Measurements from ENCODE around the gene HTR6.
A peak's percentile ranks its signal among the peaks of the same experiment; 100 is the strongest.

HTR6 gene

DNA sequence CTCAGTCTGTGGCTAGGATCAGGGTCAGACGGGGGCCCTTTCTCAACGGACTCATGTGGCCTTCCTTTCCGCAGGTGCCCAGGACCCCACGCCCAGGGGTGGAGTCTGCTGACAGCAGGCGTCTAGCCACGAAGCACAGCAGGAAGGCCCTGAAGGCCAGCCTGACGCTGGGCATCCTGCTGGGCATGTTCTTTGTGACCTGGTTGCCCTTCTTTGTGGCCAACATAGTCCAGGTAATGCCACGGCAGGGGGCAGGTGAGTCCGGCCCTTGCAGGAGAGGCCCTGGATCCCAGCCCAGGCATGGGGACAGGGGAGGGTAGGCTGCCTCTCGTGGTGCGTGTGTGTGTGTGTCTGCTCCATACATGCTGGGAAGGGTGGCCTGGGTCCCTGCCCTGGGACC, 13.8 kb downstream of the HTR6 start:
- TF ChIP-seq, protein P1, sequence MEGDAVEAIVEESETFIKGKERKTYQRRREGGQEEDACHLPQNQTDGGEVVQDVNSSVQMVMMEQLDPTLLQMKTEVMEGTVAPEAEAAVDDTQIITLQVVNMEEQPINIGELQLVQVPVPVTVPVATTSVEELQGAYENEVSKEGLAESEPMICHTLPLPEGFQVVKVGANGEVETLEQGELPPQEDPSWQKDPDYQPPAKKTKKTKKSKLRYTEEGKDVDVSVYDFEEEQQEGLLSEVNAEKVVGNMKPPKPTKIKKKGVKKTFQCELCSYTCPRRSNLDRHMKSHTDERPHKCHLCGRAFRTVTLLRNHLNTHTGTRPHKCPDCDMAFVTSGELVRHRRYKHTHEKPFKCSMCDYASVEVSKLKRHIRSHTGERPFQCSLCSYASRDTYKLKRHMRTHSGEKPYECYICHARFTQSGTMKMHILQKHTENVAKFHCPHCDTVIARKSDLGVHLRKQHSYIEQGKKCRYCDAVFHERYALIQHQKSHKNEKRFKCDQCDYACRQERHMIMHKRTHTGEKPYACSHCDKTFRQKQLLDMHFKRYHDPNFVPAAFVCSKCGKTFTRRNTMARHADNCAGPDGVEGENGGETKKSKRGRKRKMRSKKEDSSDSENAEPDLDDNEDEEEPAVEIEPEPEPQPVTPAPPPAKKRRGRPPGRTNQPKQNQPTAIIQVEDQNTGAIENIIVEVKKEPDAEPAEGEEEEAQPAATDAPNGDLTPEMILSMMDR (IDR thresholded peaks at IDR 0.05; ENCODE audit: control insufficient read depth, insufficient read depth, low read depth, low read length, missing control alignments): no peak
- no peak for DNase-seq (ENCODE audit: low read depth)

DNA sequence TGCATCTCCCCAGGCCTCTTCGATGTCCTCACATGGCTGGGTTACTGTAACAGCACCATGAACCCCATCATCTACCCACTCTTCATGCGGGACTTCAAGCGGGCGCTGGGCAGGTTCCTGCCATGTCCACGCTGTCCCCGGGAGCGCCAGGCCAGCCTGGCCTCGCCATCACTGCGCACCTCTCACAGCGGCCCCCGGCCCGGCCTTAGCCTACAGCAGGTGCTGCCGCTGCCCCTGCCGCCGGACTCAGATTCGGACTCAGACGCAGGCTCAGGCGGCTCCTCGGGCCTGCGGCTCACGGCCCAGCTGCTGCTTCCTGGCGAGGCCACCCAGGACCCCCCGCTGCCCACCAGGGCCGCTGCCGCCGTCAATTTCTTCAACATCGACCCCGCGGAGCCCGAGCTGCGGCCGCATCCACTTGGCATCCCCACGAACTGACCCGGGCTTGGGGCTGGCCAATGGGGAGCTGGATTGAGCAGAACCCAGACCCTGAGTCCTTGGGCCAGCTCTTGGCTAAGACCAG, 14.3 kb downstream of the HTR6 start:
- DNase-seq (ENCODE audit: low read depth): no peak
- TF ChIP-seq, protein P1 (IDR thresholded peaks at IDR 0.05; ENCODE audit: control insufficient read depth, insufficient read depth, low read depth, low read length, missing control alignments): no peak
- H3K4me3 ChIP-seq (ENCODE audit: control insufficient read depth, low read depth, low read length): no peak overlapping the region

More for the DNA sequence above, 13.8 kb downstream of the HTR6 start:
- H3K4me3 ChIP-seq (ENCODE audit: control insufficient read depth, low read depth, low read length): no peak overlapping the region

DNA sequence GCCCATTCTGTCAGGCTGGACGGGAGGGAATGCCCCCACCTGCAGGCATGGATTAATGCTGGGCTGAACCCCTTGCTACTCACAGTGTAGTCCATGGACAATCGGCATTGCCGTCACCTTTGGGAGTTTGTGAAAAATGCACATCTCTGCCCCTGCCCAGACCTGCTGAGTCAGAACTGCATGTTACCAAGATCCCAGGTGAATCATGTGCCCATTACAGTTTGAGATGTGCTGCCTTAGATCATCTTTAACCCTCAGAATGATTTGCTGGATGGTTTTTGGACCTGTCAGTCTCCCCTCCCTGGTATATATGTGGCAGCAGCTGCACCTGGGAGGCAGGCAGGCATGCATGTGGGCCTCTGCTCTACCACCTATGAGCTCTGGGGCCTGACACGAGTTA, 15.0 kb downstream of the HTR6 start:
- H3K4me3 ChIP-seq (ENCODE audit: control insufficient read depth, low read depth, low read length): no peak overlapping the region
- TF ChIP-seq, protein P1 (IDR thresholded peaks at IDR 0.05; ENCODE audit: control insufficient read depth, insufficient read depth, low read depth, low read length, missing control alignments): no peak
- no peak for DNase-seq (ENCODE audit: low read depth)

DNA sequence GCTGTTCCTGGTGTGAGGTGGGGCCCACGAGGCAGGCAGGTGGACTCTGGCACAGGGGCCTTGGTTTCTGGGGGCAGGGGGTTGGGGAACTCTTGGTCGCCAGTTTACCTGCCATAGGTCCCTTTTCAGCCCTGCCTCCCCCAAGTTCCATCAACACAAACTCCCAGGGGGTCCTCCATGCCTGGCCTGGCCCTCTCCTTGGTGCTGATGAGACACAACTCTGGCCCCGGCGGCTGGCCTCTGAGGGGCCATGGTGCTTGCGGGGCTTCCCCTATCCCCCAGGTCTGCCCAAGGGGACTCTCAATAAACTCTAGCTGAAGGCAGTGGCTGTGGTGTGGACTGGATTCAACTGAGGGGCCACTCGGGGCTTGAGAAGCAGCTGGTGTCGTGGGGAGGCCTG, 16.0 kb downstream of the HTR6 start:
- TF ChIP-seq, protein P1 (IDR thresholded peaks at IDR 0.05; ENCODE audit: control insufficient read depth, insufficient read depth, low read depth, low read length, missing control alignments): no peak
- no peak overlapping the region for H3K4me3 ChIP-seq (ENCODE audit: control insufficient read depth, low read depth, low read length)
- DNase-seq (ENCODE audit: low read depth): no peak

DNA sequence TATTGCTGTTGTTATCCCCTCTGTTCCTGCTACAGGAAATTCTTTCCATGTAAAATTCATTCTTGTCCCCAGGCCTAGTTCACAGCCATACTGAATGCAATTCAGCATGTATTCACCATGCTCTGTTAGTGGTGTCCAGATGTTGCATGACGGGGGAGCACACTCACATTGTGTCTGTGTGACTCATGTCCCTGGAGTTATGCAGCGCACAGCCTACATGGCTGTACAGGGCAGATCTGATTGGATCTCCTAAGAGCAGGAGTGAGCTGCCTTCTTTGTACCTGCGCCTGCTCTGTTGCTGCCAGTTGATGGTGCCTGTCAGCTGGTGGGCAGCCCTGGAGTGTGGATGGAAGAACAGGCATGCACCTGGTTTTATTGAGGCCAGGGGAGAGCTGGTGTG, 17.6 kb downstream of the HTR6 start:
- no peak overlapping the region for H3K4me3 ChIP-seq (ENCODE audit: control insufficient read depth, low read depth, low read length)
- TF ChIP-seq, protein P1 (IDR thresholded peaks at IDR 0.05; ENCODE audit: control insufficient read depth, insufficient read depth, low read depth, low read length, missing control alignments): no peak
- DNase-seq (ENCODE audit: low read depth): peak; percentile 83

DNA sequence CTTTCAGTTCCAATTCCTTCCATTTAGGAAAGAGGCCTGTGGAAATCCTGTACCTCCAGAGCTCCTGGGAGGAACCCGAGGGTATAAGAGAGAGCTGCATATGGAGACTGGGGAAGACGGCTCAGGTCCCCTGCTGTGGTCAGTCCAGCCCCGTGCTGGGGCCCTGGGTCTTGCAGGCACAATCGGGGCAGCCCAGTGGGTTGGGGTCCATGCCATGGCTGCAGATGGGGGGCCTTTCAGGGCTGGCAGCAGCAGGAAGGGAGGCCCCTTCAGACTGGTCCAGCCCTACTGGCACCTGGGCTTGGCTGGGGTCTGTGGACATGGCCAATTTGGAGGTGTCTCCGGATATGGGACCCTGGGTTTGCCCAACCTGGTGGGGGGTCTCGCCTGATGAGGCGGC, 18.2 kb downstream of the HTR6 start:
- TF ChIP-seq, protein P1 (IDR thresholded peaks at IDR 0.05; ENCODE audit: control insufficient read depth, insufficient read depth, low read depth, low read length, missing control alignments): no peak
- DNase-seq (ENCODE audit: low read depth): no peak

DNA sequence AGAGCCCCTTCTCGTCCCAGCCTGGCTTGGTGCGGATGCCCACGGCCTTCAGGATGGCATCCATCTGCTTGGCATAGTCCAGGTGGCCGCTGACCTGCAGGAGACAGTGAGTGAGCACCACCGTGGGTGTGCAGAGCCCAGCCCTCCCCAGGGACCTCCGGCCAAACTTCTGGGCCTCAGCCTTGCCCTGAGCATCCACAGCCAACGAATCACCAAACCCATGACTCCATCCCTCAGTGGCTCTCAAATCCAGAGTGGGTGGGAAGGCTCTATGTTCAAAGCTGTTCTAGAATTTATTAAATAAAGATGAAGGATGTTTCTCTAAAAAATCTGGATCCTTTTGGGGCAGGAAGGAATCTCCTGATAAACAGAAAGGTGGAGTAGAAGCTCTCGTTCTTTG, 18.7 kb downstream of the HTR6 start:
- no peak for DNase-seq (ENCODE audit: low read depth)
- TF ChIP-seq, protein P1 (IDR thresholded peaks at IDR 0.05; ENCODE audit: control insufficient read depth, insufficient read depth, low read depth, low read length, missing control alignments): no peak
- H3K4me3 ChIP-seq (ENCODE audit: control insufficient read depth, low read depth, low read length): no peak overlapping the region

More for the DNA sequence above, 18.2 kb downstream of the HTR6 start:
- no peak overlapping the region for H3K4me3 ChIP-seq (ENCODE audit: control insufficient read depth, low read depth, low read length)

All from AG09309 (cell line).